ENCODE results near the gene CAPN13.
A peak's percentile ranks its signal among the peaks of the same experiment; 100 is the strongest.

The CAPN13 gene

DNA sequence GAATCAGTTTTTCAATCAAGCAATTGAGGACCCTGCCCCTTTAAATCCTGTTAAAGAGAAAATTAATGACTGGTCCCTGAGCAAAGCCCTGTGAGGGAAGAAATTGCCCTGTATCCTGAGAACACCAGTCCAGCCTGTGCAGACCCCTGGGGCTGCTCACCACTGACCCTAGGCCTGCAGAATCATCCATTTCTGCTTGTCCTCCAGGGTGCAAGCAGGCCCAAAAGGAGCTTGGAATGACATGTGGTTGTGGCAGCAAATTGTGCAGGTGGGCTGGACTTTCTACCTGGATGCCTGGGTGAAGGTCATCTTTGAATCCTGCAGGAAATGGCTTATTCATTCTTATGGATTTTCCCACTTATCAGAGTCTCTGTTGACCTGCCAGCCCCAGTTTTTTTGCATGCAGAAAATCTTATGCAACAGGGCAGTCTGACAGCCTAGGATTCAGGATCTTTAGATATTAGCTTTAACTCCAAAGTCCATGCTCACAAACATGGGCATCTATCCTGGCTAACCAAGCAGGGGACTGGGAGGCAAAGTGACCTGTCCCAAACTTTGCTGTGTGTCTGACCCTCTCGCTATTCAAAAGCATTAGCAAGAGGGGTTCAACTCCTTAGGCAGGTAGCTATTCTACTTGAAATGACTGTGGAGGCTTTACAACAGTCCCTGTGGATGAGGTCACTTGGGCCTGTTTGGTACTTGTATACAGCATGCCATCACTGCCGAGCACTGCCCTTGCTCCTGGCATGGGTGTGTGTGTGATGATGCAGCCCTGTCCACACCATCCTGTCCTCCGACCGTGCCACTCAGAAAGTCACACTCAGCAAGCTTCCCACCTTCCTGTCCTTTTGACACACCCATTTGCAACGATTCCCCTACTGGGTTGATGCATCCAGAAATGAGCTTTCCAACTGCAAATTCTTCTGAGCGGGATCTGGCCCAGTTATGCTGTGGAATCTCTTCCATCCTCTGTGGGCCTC, 85.3 kb downstream of the CAPN13 start:
- DNase-seq, result no peak

- no peak for DNase-seq
These were observed 86.0 kb downstream of the CAPN13 start for GRCh38 chr2:30721241-30721640.

GRCh38 chr2:30717081-30717650, 90.1 kb downstream of the CAPN13 start:
- DNase-seq, result no peak

- DNase-seq, result no peak
These were observed 90.9 kb downstream of the CAPN13 start for GRCh38 chr2:30716123-30716900.

DNA sequence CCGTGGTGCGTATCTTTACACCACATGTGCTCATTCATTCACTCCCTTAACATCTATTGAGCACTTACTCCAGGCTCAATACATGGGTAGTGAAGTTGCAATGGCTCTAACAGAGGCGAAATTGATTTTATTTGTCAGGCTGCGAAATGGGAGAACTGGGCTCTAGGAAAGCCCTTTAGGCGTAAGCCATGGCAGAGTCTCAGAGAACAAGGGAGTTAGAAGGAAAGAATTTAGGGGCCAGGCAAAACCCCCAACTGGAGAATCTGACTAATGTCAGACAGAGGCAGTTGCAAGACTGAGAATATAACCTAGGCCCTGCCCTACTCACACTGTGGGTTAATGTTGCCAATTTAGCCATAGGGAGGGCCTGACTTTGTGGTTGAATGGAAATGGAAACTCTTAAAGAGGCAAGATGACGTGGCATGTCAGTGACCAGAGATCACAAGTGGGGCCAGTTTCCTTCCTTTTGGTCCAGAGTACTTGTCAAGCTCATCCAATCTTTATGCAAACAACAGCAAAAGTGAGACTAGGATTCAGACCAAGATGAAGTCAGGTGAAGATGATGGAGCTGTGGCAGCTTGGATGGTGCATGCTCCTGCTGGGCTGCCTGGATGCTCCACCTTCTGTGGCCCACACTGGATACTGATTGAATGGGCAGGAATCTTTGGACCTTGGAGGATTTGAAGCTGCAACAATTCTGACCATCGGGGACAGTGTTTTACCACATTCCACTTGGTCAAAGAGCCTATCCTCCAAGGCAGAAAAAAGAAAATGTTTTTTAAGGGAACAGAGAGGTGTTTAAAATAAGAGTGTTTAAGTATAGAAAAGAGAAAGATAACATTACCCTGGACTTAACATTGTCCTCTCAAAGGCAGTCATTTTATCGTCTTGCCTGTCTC, 92.2 kb downstream of the CAPN13 start:
- no peak for DNase-seq

DNA sequence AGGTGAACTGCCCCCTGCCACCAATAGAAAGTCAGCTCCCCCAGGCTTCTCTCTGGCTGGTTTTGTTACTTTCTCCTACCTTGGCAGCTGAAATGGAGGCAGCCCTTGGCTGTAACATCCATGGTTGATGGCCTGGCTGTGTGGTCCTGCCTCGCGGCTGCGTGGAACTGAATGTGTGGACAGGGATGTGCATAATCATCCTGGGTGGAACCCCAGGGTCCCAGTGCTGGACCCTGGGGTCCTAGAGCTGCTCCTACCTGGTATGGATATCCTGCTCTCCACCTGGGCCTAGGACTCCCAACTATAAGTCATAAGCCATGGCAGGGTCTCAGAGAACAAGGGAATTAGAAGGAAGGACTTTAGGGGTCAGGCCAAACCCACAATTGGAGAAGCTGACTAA, 93.5 kb downstream of the CAPN13 start:
- DNase-seq, result no peak

- peak; percentile 92 for DNase-seq
These were observed 95.6 kb downstream of the CAPN13 start for GRCh38 chr2:30711646-30712085.

- no peak for DNase-seq
These were observed 96.8 kb downstream of the CAPN13 start for GRCh38 chr2:30710461-30710860.

GRCh38 chr2:30710016-30710415, 97.2 kb downstream of the CAPN13 start:
- no peak for DNase-seq

DNA sequence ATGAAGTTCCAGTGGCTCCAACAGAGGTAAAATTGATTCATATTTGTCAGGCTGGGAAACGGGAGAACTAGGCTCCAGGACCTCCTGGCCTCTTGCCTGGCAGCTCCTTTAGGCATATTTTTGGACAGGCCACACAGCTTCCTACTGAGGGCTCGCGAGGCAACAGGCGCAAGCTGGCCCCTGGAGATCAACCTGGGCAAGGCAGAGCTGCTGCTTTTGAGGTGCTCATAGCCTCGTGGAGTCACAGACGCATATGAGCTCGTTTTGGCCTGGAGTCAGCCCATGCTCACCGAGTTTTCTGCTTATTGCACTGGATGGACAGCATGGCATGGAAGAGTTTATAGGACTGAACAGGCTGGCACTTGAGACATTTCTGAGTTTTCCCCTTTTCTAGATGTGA, 97.7 kb downstream of the CAPN13 start:
- no peak for DNase-seq

- peak; percentile 26 for DNase-seq
These were observed 98.6 kb downstream of the CAPN13 start for GRCh38 chr2:30708491-30709290.

DNA sequence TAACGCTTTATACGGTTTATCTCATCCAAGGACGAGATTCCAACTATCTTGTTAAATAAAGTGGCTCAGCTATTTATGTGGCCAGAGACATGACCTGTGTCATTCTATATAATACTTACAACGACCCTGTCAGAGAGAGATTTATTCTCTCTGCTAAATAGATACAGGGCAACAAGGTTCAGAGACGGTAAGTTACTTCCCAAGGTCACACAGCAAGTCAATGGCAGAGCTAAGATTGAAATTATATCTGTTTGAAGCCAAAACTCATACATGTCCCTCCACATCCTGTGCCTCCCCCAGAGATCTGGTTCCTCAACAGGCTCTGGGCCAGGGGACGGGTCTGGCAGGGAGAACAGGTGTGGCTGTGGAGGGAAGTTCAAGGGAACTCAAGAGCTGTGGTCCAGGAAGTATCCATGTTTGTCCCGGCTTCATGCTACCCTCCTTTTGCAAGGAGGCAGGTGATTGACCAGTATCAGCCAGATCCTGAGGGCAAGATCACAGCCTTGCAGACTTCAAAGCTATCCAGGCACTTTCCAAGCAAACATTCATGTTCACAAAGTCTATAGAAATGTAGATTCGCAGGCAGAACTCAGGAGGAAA, 99.8 kb downstream of the CAPN13 start:
- no peak for DNase-seq

DNA sequence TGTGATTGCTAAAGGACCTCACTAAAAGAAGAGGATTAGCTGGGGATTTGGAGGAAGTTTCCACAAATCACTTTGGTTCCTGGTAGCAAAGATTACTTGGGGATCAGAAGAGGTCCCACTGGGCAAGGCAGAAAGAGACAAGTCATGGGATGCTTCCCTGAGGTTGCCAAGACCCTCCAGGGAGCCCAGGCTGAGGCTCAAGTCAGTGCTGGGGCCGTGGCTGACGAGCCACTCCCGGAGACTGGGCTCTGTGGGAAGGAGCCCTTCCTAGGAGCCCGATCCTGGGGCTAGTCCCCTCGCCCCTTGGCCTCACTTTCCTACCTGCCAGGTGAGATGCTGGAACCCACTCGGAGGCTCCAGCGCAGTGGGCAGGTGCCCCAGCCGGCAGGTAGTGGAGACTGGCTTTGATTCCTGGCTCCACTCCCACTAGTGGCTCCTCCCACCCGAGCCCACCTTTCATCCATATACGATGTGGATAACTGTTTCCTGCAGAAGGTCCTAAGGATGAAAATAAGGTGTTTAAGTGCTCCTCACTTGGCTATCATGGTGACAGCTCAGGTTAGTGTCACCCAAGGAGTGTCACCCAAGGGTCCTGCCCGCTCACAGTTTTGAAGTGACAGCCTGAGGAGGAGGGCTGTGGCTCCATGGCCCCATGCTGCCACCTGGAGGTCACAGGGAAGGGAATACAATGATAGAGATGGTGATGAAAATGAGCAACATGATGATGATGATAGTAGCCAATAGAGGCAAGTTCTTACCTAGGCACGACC, 100.5 kb downstream of the CAPN13 start:
- DNase-seq, result peak; percentile 81

DNA sequence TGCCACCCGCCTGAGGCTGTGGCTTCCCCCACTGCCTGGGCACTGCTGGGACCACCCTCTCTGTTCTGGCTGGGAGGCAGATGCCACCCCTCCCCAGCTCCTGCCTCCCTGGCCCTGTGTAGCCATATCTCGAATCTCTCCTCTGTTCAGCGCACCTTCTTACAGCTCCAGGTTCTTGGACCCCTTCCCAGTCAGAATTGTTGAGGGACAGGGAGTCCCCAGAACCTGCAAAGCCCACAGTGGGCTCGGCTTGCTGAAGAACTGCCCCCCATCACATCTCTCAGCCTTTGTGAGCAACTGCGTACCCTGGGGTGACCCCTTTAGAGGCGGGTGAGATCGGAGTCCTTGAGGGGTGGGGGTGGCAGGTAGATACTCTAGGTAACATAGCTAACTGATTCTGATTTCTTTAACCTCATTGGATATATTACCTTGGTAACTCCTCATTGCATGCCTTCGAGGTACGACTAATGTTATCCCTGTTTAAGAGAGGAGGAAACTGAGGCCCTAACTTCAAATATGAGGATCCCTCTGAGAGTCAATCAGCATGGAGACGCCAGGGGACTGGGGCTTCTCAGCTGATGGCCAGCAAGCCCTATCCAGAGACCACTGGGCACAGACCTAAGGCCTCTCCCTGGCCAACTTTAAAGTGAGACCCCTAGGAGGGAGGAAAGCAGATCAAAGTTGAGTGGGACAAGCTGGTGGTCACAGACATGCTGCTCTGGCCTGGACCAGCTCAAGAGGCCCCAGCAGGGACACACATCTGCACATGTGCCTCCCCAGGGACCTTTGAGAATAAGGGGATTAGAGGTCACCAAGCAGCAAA, 101.3 kb downstream of the CAPN13 start:
- no peak for DNase-seq

DNA sequence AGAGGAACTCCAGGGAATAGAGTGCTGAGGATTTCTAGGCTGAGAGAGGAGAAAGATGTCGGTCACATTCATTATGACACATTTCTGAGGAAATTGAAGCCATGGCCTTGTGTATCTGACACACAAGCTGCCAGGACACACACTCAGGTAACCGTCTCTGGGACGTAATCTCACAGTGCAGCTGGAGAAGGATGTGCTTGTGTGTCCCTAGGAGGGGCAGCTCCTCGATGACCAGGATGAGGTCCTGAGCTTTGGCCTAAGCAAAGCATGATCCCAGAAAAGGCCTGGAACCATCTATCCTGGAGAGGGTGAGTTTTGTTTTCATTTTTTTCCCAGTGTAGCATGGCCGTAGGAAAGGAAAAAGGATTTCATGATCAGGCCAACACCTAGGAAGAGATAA, 102.2 kb downstream of the CAPN13 start:
- DNase-seq, result no peak

DNA sequence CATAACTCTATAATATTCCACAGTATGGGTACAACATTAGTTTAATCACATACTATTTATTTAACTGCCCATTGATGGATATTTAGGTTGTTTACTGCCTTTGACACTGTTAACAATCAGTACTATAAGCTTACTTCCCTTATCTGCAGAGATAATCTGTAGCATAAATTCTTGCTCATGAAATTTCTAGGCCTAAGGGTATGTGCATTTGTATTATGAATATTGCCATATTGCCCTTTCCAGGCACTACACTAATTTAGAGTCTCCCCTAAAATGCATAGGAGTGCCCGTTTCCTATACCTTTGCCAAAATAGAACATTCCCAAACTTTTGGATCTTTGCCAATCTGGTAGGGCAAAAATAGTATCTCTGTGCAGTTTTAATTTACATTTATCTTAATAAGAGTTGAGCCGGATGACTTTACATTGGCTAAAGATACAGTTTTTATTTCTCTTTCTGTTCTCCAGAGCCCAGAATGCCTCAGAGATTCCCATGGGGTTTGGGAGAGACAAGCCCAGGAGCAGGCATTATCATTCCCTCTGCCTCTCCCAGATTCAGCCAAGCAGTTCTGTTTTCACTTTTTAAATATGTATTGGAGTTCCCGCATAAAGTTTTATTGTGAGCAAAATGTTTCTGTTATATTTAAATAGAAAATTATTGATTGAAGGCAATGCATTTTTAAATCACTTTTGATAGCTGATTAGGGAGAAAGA, 102.8 kb downstream of the CAPN13 start:
- DNase-seq, result no peak

DNA sequence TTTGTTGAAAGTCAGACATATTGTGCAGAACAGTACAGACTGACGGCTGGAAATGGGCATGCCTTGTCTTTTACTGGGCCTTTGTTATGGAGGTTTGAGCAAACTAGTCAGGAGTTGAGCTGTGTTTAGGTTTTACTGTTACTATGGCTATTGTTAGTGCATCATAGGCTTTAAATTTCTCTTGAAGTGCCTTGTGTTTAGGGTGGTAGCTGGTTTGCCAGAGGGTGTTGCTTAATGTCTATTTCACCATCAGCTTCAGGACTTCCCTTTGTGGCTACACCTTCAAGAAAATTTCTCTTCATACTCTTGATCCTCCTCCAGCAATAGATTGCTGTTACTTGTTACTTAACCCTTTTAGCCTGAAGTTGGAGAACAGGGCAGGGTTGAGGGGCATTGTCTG, 104.6 kb downstream of the CAPN13 start:
- no peak for DNase-seq

DNA sequence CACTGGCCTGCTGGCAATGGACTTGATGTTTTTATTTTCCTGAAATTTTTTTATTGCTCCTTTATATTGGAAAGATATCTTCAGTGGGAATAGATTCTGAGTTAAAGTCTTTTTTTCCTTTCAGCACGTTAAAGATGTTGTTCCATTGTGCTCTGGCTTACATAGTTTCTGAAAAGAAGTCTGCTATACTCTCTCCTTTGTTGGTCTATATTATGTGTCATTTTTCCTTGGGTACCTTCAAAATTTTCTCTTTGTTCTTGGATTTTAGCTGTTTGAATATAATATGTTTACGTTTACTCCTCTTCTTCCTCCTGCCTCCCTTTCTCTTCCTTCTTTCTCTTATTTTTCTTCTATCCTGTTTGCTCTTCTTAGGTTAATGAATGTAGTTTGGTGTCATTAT, 105.5 kb downstream of the CAPN13 start:
- no peak for DNase-seq
